ENCODE results near the gene BCAS3.

DNA sequence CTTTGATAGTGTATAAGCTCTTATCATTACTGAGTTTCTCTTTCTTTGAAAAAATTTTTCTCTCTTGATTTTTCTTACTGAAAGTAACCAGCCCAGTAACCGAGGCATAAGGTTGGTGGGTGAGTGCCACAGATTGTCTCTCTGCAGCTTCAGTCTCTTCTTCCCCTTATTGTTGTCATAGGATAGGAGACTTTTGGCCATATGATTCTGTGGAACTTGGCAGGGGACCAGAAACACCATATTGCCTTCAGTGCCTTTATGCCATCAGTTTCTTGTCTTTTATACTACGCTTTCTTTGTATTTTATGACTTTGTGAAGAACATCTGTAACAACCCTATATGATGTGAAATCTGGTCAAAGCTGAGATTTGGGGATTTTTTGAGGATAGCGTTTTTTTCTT lies 380.4 kb downstream of the BCAS3 start:
- TF ChIP-seq, protein P1, sequence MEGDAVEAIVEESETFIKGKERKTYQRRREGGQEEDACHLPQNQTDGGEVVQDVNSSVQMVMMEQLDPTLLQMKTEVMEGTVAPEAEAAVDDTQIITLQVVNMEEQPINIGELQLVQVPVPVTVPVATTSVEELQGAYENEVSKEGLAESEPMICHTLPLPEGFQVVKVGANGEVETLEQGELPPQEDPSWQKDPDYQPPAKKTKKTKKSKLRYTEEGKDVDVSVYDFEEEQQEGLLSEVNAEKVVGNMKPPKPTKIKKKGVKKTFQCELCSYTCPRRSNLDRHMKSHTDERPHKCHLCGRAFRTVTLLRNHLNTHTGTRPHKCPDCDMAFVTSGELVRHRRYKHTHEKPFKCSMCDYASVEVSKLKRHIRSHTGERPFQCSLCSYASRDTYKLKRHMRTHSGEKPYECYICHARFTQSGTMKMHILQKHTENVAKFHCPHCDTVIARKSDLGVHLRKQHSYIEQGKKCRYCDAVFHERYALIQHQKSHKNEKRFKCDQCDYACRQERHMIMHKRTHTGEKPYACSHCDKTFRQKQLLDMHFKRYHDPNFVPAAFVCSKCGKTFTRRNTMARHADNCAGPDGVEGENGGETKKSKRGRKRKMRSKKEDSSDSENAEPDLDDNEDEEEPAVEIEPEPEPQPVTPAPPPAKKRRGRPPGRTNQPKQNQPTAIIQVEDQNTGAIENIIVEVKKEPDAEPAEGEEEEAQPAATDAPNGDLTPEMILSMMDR (IDR thresholded peaks at IDR 0.05), result no peak
- TF ChIP-seq POLR2A (IDR thresholded peaks at IDR 0.05), result no peak
